Heart left ventricle (tissue), 16 donors: ENCODE data around the gene GLTPD2. TPM values are rescaled to one million over a fixed set of nuclear protein-coding genes. Genes with fewer than 3 reads are reported as not detected.

ENCODE experiments used
- ATAC-seq, 4 donors: fragments of 200-7000 bp; cut with Tn5 transposase; one replicate each; pipeline ENCODE4 v1.9.1; 2020 to 2022; ENCODE audit warnings: moderate library complexity in 4 of 4, mild to moderate bottlenecking in 3 of 4, moderate number of reproducible peaks in 1 of 4
- DNase-seq, 5 donors: peaks; one replicate each; pipeline ENCODE4 v3.0.0-alpha.2; 2020
- H3K27ac ChIP-seq, 12 donors: fragments of 200-600 bp; sonication (generic) in 4 of 12; one replicate each; pipeline versions ENCODE4 v1.5.0 to v1.8.0; 2016 to 2022; ENCODE audit warnings: mild to moderate bottlenecking in 2 of 12
- H3K27me3 ChIP-seq, 9 donors: fragments of 200-600 bp; sonication (generic) in 2 of 9; one replicate each; pipeline versions ENCODE4 v1.5.1 to v1.8.0; 2016 to 2022; ENCODE audit warnings: mild to moderate bottlenecking in 3 of 9
- H3K36me3 ChIP-seq, 9 donors: fragments of 200-600 bp; sonication (generic) in 2 of 9; one replicate each; pipeline versions ENCODE4 v1.5.0 to v1.8.0; 2018 to 2022; ENCODE audit warnings: mild to moderate bottlenecking in 2 of 9
- H3K4me1 ChIP-seq, 12 donors: fragments of 200-600 bp; sonication (generic) in 4 of 12; one replicate each; pipeline versions ENCODE4 v1.5.0 to v1.8.0; 2016 to 2022; ENCODE audit warnings: mild to moderate bottlenecking in 3 of 12
- H3K4me3 ChIP-seq, 12 donors: fragments of 200-600 bp; sonication (generic) in 4 of 12; one replicate each; pipeline versions ENCODE4 v1.5.0 to v1.8.0; 2017 to 2022; ENCODE audit warnings: mild to moderate bottlenecking in 9 of 12, moderate library complexity in 4 of 12
- H3K9me3 ChIP-seq, 12 donors: fragments of 200-600 bp; sonication (generic) in 4 of 12; one replicate each; pipeline versions ENCODE4 v1.5.0 to v1.8.0; 2016 to 2022; ENCODE audit warnings: mild to moderate bottlenecking in 1 of 12
- CTCF ChIP-seq, 12 donors: fragments of 200-600 bp; sonication (generic) in 4 of 12; IDR thresholded peaks; one replicate each; pipeline versions ENCODE4 v1.5.0 to v1.8.0; 2018 to 2022; ENCODE audit warnings: antibody characterized with exemption in 12 of 12, mild to moderate bottlenecking in 5 of 12
- POLR2A ChIP-seq, 2 donors: fragments of 450-650 bp; IDR thresholded peaks; one replicate each; pipeline ENCODE4 v1.6.1; 2017; ENCODE audit warnings: antibody characterized with exemption in 2 of 2, mild to moderate bottlenecking in 2 of 2, moderate library complexity in 2 of 2
- WGBS, 4 donors: extraction: QIAGEN DNeasy Blood & Tissue Kit in 2 of 4; methylation state at CpG; one replicate each; pipeline versions ENCODE4 v1.1.5 to v1.1.7; 2013 to 2018; 5-methylcytosine and 5-hydroxymethylcytosine counted together
- intact Hi-C, 10 donors: fragments of 100-400 bp; cut with DNase I; formaldehyde crosslinking; loops; one replicate each; pipeline versions ENCODE4 v1.11.1 to v1.14.2; 2022
- polyA plus RNA-seq, 2 donors: library from polyadenylated mRNA; stranded (reverse); fragments of 200-250 nt; gene quantifications; one replicate each; pipeline ENCODE4 v1.2.3, GENCODE V29; 2013
- total RNA-seq, 9 donors: library from RNA; depleted of rRNA in 2 of 9; stranded (reverse); fragments of >200 nt in 2 of 9; fragmentation: NEBNext Ultra II Directional in 3 of 9; extraction: Animal tissue kit (Norgen Biotek cat#: 25700) in 3 of 9; gene quantifications; one replicate each; pipeline versions ENCODE4 v1.1.0 to v1.2.4, GENCODE V29; 2016 to 2023
- donor health status: ischemic (EF 13 %, LVEDD 7.1; RV severe dilation, severe dysfunction).
- donor health status: healthy with polysubstance abuse.
- donor health status: DM: no; HTN: yes; CAD: no.
- donor health status: DM: no; HTN: no; CAD: no.
- donor health status: ischemic (EF 25% LVEDD 6.9; RV normal size, moderate dysfunction).
- donor health status: ischemic (EF 25% LVEDD 5.7; RV mildly dilated, moderate dysfunction).
- donor health status: healthy.
- donor health status: DM: yes; HTN: yes; CAD: no.
- donor health status: ischemic (EF 35%, LVEDD 5.7; RV mildly dilated, moderate dysfunction).
- donor health status: nonischemic (EF 11% LVEDD 7.7; RV severe dilation, severe dysfunction).
- donor health status: DM: yes; HTN: yes; CAD: no.
- donor health status: PGD.
- donor health status: ischemic (EF 29% LVEDD 5.4; RV normal size, mild dysfunction).
- donor health status: nonischemic (EF 23%, LVEDD 6.1; RV moderate dilation, normal function).

Gene GLTPD2
- total and polyA plus RNA-seq, 11 donors: not detected

- intact Hi-C loops: loop anchor here in 5 of 10 donors (5.0 to 10.0 kb wide), 6 partner anchors 39 to 49 kb away; partner anchors contain the start of genes GLTPD2 (in 2 of the 5), VMO1 (in 2 of the 5) and PSMB6 (in 1 of the 5)
- TF ChIP-seq CTCF (IDR thresholded peaks at IDR 0.05): no peak
- TF ChIP-seq POLR2A (IDR thresholded peaks at IDR 0.05): no peak
- no peak for DNase-seq
- H3K27me3 ChIP-seq: no peaks in the 10 kb centered on the region
- no peaks in the 10 kb centered on the region for H3K9me3 ChIP-seq
- H3K4me3 ChIP-seq: no peak overlapping the region
- H3K36me3 ChIP-seq: peaks cover 0 to 10% (median 0%) of the 10 kb centered on the region in 9 donors
- ATAC-seq: no peak
- H3K4me1 ChIP-seq: peaks cover 4 to 73% (median 50%) of the 10 kb centered on the region in 12 donors
- H3K27ac ChIP-seq: peak overlapping the region in 2 of 12 donors; percentile 34 to 79
- whole genome bisulfite sequencing, 4 donors: 79 to 91% (median 86%) methylated on average over 4 of the region's 4 CpGs
Observed at GRCh38 chr17:4836221-4836620, 47.5 kb downstream of the GLTPD2 start.

- peaks cover 0 to 10% (median 0%) of the 10 kb centered on the region in 9 donors for H3K36me3 ChIP-seq
- 38 to 53% (median 43%) methylated on average over 12 to 13 of the region's 13 CpGs for WGBS, 4 donors
- no peak for TF ChIP-seq POLR2A (IDR thresholded peaks at IDR 0.05)
- TF ChIP-seq CTCF (IDR thresholded peaks at IDR 0.05): peak in 1 of 12 donors; percentile 19
- no peaks in the 10 kb centered on the region for H3K27me3 ChIP-seq
- H3K4me1 ChIP-seq: peaks cover 4 to 75% (median 50%) of the 10 kb centered on the region in 12 donors
- peak overlapping the region; percentile 40 to 81 (median 66) for H3K27ac ChIP-seq
- intact Hi-C loops: loop anchor here in 5 of 10 donors (5.0 to 10.0 kb wide), 6 partner anchors 40 to 50 kb away; partner anchors contain the start of genes GLTPD2 (in 2 of the 5), VMO1 (in 2 of the 5) and PSMB6 (in 1 of the 5)
- H3K9me3 ChIP-seq: no peaks in the 10 kb centered on the region
- no peak overlapping the region for H3K4me3 ChIP-seq
- peak; percentile 56 to 73 (median 68) for ATAC-seq
- peak in 2 of 5 donors; percentile 39 to 55 for DNase-seq
Observed at GRCh38 chr17:4837471-4838308, 48.9 kb downstream of the GLTPD2 start.

DNA sequence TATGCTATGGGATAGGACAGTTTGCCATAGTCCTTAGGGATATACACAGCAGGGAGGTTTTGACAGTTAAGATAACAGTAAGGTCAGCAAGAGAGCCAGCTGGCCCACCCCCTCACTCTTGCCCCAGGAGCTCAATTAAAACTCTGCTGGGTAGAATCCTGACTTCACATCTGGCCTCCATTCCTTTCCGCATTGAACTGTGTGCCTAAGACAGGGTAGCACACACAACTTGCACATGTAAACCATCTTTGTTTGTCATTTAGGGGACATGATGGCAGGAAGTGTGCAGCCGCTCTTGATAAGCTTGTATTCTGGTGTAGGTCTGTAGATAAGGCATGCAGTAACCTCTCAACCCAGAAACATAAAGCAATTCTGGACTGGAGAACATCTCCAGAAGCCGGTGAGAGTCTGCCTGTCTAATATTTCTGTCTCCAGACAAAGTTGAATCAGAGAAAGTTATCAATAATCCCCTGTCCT is 49.6 kb downstream of the GLTPD2 start:
- H3K36me3 ChIP-seq: peaks cover 0 to 10% (median 0%) of the 10 kb centered on the region in 9 donors
- H3K9me3 ChIP-seq: no peaks in the 10 kb centered on the region
- intact Hi-C loops: loop anchor here in 5 of 10 donors (5.0 to 10.0 kb wide), 6 partner anchors 39 to 51 kb away; partner anchors contain the start of genes GLTPD2 (in 2 of the 5), VMO1 (in 2 of the 5) and PSMB6 (in 1 of the 5)
- ATAC-seq (peak in 1 of 4 donors; percentile 1), DNase-seq (no peak)
- H3K4me3 ChIP-seq: no peak overlapping the region
- H3K27ac ChIP-seq: peak overlapping the region in 11 of 12 donors; percentile 40 to 81 (median 67)
- 66 to 69% (median 68%) methylated on average over 3 of the region's 3 CpGs for WGBS, 4 donors
- no peaks in the 10 kb centered on the region for H3K27me3 ChIP-seq
- H3K4me1 ChIP-seq: peaks cover 4 to 82% (median 50%) of the 10 kb centered on the region in 12 donors
- TF ChIP-seq POLR2A (IDR thresholded peaks at IDR 0.05): no peak
- TF ChIP-seq CTCF (IDR thresholded peaks at IDR 0.05): no peak

DNA sequence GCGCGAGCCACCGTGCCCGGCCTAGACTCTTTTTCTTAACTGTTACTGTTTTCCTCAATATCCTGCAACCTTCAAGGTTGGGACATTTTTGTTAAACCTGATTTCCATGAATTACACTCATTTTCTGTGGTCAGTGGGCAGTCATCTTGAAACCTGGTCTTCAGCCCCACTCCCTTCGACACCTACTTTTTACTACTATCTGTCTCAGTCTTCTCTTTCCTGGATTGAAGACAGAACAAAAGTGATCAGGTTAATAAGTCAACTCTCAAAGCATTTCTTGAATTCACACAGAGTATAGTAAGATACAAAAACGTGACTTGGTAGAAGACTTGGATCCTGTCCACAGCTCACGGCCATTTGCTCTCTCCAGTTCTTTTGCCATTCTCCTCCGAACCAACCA is 50.5 kb downstream of the GLTPD2 start:
- no peak for ATAC-seq

More for the DNA sequence above, 50.5 kb downstream of the GLTPD2 start:
- H3K4me1 ChIP-seq: peaks cover 4 to 84% (median 47%) of the 10 kb centered on the region in 12 donors
- peak overlapping the region in 1 of 12 donors; percentile 66 for H3K27ac ChIP-seq
- intact Hi-C loops: loop anchor here in 5 of 10 donors (5.0 to 10.0 kb wide), 6 partner anchors 38 to 52 kb away; partner anchors contain the start of genes GLTPD2 (in 2 of the 5), VMO1 (in 2 of the 5) and PSMB6 (in 1 of the 5)
- no peak overlapping the region for H3K4me3 ChIP-seq
- H3K27me3 ChIP-seq: no peaks in the 10 kb centered on the region
- no peaks in the 10 kb centered on the region for H3K9me3 ChIP-seq
- 87 to 90% (median 88%) methylated on average over 8 of the region's 8 CpGs for WGBS, 4 donors
- no peak for DNase-seq
- TF ChIP-seq CTCF (IDR thresholded peaks at IDR 0.05): no peak
- no peak for TF ChIP-seq POLR2A (IDR thresholded peaks at IDR 0.05)
- peaks cover 0 to 10% (median 0%) of the 10 kb centered on the region in 9 donors for H3K36me3 ChIP-seq
